CD8-positive, alpha-beta memory T cell (primary cell): Measurements from ENCODE around the gene TAF1B. TPM values are rescaled to one million over a fixed set of nuclear protein-coding genes. Genes with fewer than 3 reads are reported as not detected.
"Not testable (repeated sequence)": the region's sequence is repeated elsewhere in the genome, so short reads cannot be mapped to it uniquely, and the experiment has no call there.

Experiments used
- CTCF ChIA-PET: fragments of 350-600 bp; sonication (Branson Sonifier 250); formaldehyde crosslinking; loops from one replicate; lab custom pipeline; 2021; ENCODE audit warnings: antibody characterized with exemption; lab: Charles Lee
- POLR2A ChIA-PET: fragments of 350-600 bp; sonication (Branson Sonifier 250); formaldehyde crosslinking; loops from one replicate; lab custom pipeline; 2021; ENCODE audit warnings: antibody characterized with exemption; lab: Charles Lee
- DNase-seq, 5 donors: peaks; one replicate each; pipeline versions ENCODE4 v3.0.0 to v3.0.0-alpha.2; 2020 to 2022; ENCODE audit warnings: mixed read lengths in 1 of 5
- H3K27ac ChIP-seq: one replicate; pipeline ENCODE4 v1.7.0; 2013; ENCODE audit warnings: low read depth, mild to moderate bottlenecking, low read length, moderate library complexity
- H3K27me3 ChIP-seq: 2 replicates; pipeline ENCODE4 v1.7.0; 2013; ENCODE audit warnings: low read length, mild to moderate bottlenecking; ENCODE audit not compliant: insufficient read depth, poor library complexity, severe bottlenecking
- H3K36me3 ChIP-seq: 2 replicates; pipeline ENCODE4 v1.7.0; 2013; ENCODE audit warnings: mild to moderate bottlenecking, low read length, moderate library complexity; ENCODE audit not compliant: insufficient read depth
- H3K4me1 ChIP-seq: 2 replicates; pipeline ENCODE4 v1.7.0; 2013; ENCODE audit warnings: mild to moderate bottlenecking, low read length, moderate library complexity; ENCODE audit not compliant: insufficient read depth
- H3K4me3 ChIP-seq: 2 replicates; pipeline ENCODE4 v1.7.0; 2013; ENCODE audit warnings: mild to moderate bottlenecking, low read length
- H3K9me3 ChIP-seq: 2 replicates; pipeline ENCODE4 v1.7.0; 2013; ENCODE audit warnings: mild to moderate bottlenecking, low read length
- H3K27ac Mint-ChIP-seq, 8 donors: one replicate each; pipeline ENCODE4 v1.8.0; 2020 to 2021; ENCODE audit warnings: mixed read lengths in 8 of 8, mild to moderate bottlenecking in 6 of 8, inconsistent platforms in 3 of 8, moderate library complexity in 3 of 8
- H3K27me3 Mint-ChIP-seq, 2 donors: one replicate each; pipeline ENCODE4 v1.8.0; 2020 to 2021; ENCODE audit warnings: mixed read lengths in 2 of 2, mild to moderate bottlenecking in 1 of 2, moderate library complexity in 1 of 2
- H3K36me3 Mint-ChIP-seq, 3 donors: one replicate each; pipeline ENCODE4 v1.8.0; 2020 to 2021; ENCODE audit warnings: mixed read lengths in 3 of 3, inconsistent platforms in 1 of 3, mild to moderate bottlenecking in 1 of 3
- H3K4me1 Mint-ChIP-seq, 3 donors: one replicate each; pipeline ENCODE4 v1.8.0; 2020 to 2021; ENCODE audit warnings: mixed read lengths in 3 of 3, inconsistent platforms in 1 of 3, mild to moderate bottlenecking in 1 of 3
- H3K4me3 Mint-ChIP-seq, 7 donors: one replicate each; pipeline ENCODE4 v1.8.0; 2020 to 2021; ENCODE audit warnings: mixed read lengths in 7 of 7, mild to moderate bottlenecking in 6 of 7, moderate library complexity in 4 of 7, inconsistent platforms in 2 of 7
- H3K9me3 Mint-ChIP-seq, 5 donors: one replicate each; pipeline ENCODE4 v1.8.0; 2020 to 2022; ENCODE audit warnings: mixed read lengths in 5 of 5, mild to moderate bottlenecking in 3 of 5, moderate library complexity in 2 of 5, inconsistent platforms in 1 of 5
- polyA plus RNA-seq: library from polyadenylated mRNA; unstranded; fragments of 300-500 nt; fragmentation: Illumina TruSeq; gene quantifications from one replicate; pipeline ENCODE4 v1.2.3, GENCODE V29; 2021
- total RNA-seq, 2 experiments: library from RNA; stranded (reverse); gene quantifications; one replicate each; pipeline ENCODE4 v1.2.3, GENCODE V29; 2021

The TAF1B gene
- total and polyA plus RNA-seq, 3 experiments from 2014 or later, result 19.1 to 24.3 (median 20.6) TPM

DNA sequence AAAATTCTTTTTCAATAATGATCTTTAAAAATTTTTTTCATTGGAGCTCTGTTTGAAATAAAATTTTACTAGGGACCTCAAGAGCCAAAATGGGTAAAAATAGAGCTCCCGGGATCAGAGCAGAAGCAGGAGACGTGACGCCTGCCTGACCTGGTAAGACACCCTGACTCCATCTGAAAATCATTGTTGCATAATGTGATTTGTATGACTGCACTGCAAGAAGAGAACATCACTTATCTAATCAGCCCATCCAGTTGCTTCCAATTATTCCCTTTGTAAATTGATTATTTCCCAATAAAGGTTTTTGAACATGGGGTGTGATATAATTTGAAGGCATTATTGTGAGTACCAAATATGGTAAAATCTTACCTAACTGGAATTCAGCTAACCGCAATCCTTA, 17.1 kb upstream of the TAF1B start:
- DNase-seq, result no peak
- no peak overlapping the region for H3K4me3 Mint-ChIP-seq
- H3K27ac Mint-ChIP-seq, result no peak overlapping the region
- H3K36me3 Mint-ChIP-seq, result no peaks in the 10 kb centered on the region
- Histone ChIP-seq H3K9me3 (no peaks in the 10 kb centered on the region), H3K27me3 (no peaks in the 10 kb centered on the region), H3K4me3 (no peak overlapping the region), H3K27ac (no peak overlapping the region), H3K4me1 (no peaks in the 10 kb centered on the region), H3K36me3 (no peaks in the 10 kb centered on the region)
- H3K4me1 Mint-ChIP-seq, result peaks cover 0 to 4% (median 0%) of the 10 kb centered on the region in 3 donors
- H3K27me3 Mint-ChIP-seq, result peaks cover 0 to 13% of the 10 kb centered on the region in 2 donors
- CTCF ChIA-PET, result interaction anchor here (1.0 kb wide), 1 partner anchor 13 kb away, joined by 3 read pairs; no protein-coding TSS in a partner anchor
- H3K9me3 Mint-ChIP-seq, result no peaks in the 10 kb centered on the region
- POLR2A ChIA-PET, result no interaction called here

- H3K4me3 Mint-ChIP-seq, result no peak overlapping the region
- no peak for DNase-seq
- H3K27me3 Mint-ChIP-seq, result peaks cover 0 to 5% of the 10 kb centered on the region in 2 donors
- H3K27ac Mint-ChIP-seq, result no peak overlapping the region
- H3K36me3 ChIP-seq, result no peaks in the 10 kb centered on the region
- H3K9me3 Mint-ChIP-seq, result no peaks in the 10 kb centered on the region
- no peaks in the 10 kb centered on the region for H3K9me3 ChIP-seq
- no peak overlapping the region for H3K27ac ChIP-seq
- H3K4me3 ChIP-seq, result no peak overlapping the region
- no peaks in the 10 kb centered on the region for H3K27me3 ChIP-seq
- H3K4me1 Mint-ChIP-seq, result peaks cover 0 to 4% (median 0%) of the 10 kb centered on the region in 3 donors
- ChIA-PET POLR2A (no interaction called here), CTCF (interaction anchor here (0.8 to 1.0 kb wide), 3 partner anchors 12 to 32 kb away, joined by 3 read pairs; partner anchors contain the start of gene TAF1B)
- H3K4me1 ChIP-seq, result no peaks in the 10 kb centered on the region
- H3K36me3 Mint-ChIP-seq, result no peaks in the 10 kb centered on the region
These were observed 12.4 kb upstream of the TAF1B start for GRCh38 chr2:9830685-9831410.

DNA sequence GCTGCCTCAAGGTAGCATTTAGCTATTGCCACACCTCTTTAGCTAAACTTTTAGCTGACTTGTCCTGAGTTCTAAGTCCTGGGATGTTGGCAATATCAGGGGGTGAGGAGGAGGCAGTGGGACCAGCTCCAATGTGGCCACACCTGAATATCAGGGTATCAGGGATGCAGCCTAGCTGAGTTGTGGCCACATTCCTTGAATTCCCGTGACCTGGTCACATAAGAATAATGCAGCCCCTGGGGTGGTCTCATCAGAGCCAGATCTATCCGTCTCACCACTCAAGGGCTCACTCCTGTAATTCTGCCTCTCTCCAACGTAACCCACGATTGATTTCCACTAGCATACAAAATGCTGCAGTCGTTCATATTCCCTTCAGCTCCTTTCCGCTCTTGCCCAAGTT, 11.6 kb upstream of the TAF1B start:
- CTCF ChIA-PET, result interaction anchor here (0.8 to 0.9 kb wide), 2 partner anchors 11 to 33 kb away, joined by 3 read pairs; partner anchors contain the start of gene TAF1B
- Histone ChIP-seq H3K27ac (no peak overlapping the region), H3K9me3 (no peaks in the 10 kb centered on the region), H3K36me3 (no peaks in the 10 kb centered on the region), H3K27me3 (no peaks in the 10 kb centered on the region), H3K4me3 (no peak overlapping the region), H3K4me1 (no peaks in the 10 kb centered on the region)
- Mint-ChIP-seq H3K4me1 (peaks cover 0 to 4% (median 0%) of the 10 kb centered on the region in 3 donors), H3K4me3 (no peak overlapping the region), H3K9me3 (no peaks in the 10 kb centered on the region), H3K27ac (no peak overlapping the region), H3K36me3 (no peaks in the 10 kb centered on the region), H3K27me3 (peaks cover 0 to under 1% of the 10 kb centered on the region in 2 donors)
- POLR2A ChIA-PET, result no interaction called here
- no peak for DNase-seq

DNA sequence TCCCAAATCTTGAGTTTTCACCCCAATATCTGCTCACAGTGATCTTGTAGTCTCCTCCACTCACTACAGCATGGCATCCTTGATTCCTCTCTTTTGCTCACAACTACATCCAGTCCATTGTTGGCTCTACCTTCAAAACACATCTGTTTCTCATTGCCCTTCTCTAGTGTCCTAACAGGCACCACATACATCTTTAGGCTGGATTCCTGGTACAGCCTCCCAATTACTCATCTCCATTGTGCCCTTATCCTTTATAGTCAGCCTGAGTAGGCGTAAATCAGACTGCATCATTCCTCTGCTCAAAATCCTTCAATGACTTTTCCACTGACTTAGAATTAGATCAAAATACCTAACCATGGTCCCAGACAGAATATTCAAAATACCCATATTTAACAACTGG, 10.7 kb upstream of the TAF1B start:
- Histone ChIP-seq H3K27ac (no peak overlapping the region), H3K9me3 (no peaks in the 10 kb centered on the region), H3K27me3 (no peaks in the 10 kb centered on the region), H3K4me3 (no peak overlapping the region), H3K36me3 (no peaks in the 10 kb centered on the region), H3K4me1 (no peaks in the 10 kb centered on the region)
- no peak overlapping the region for H3K27ac Mint-ChIP-seq
- no peak overlapping the region for H3K4me3 Mint-ChIP-seq
- ChIA-PET CTCF (no interaction called here), POLR2A (no interaction called here)
- peaks cover 0 to 2% of the 10 kb centered on the region in 2 donors for H3K27me3 Mint-ChIP-seq
- DNase-seq, result no peak
- H3K36me3 Mint-ChIP-seq, result no peaks in the 10 kb centered on the region
- H3K9me3 Mint-ChIP-seq, result no peaks in the 10 kb centered on the region
- H3K4me1 Mint-ChIP-seq, result peaks cover 0 to 4% (median 0%) of the 10 kb centered on the region in 3 donors

GRCh38 chr2:9835068-9835467, 8.2 kb upstream of the TAF1B start:
- H3K27me3 Mint-ChIP-seq, H3K27me3 ChIP-seq, H3K27ac ChIP-seq, H3K36me3 ChIP-seq, H3K9me3 Mint-ChIP-seq, CTCF ChIA-PET, DNase-seq, H3K36me3 Mint-ChIP-seq, H3K9me3 ChIP-seq, H3K4me1 ChIP-seq, POLR2A ChIA-PET, H3K4me1 Mint-ChIP-seq, H3K4me3 ChIP-seq, H3K4me3 Mint-ChIP-seq: not testable (repeated sequence)
- peak overlapping the region in 1 of 8 donors; percentile 1 for H3K27ac Mint-ChIP-seq

DNA sequence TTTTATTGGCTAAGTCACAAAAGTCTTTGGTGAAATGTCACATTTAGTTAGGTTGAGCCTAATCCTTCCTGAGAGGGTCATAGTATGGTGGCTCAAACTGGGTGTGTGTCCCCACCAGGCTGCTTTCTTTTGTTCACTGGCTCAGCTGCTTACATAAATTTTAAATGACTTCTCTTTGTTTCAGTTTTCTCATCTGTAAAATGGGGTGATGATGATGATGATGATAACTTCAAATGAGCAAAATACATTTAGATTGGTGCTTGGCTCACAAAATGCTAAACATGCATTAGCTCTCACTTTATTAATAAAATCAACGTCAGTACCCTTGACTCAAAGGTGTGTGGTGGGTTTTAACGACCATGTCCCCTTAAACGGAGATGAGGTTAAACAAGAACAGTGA, 7.2 kb upstream of the TAF1B start:
- H3K9me3 ChIP-seq, result no peaks in the 10 kb centered on the region
- POLR2A ChIA-PET, result no interaction called here
- no peak overlapping the region for H3K4me3 Mint-ChIP-seq
- H3K9me3 Mint-ChIP-seq, result no peaks in the 10 kb centered on the region
- CTCF ChIA-PET, result no interaction called here
- no peaks in the 10 kb centered on the region for H3K27me3 ChIP-seq
- H3K4me1 Mint-ChIP-seq, result no peaks in the 10 kb centered on the region
- DNase-seq, result no peak
- no peak overlapping the region for H3K4me3 ChIP-seq
- peaks cover 0 to 2% of the 10 kb centered on the region in 2 donors for H3K27me3 Mint-ChIP-seq
- H3K36me3 ChIP-seq, result no peaks in the 10 kb centered on the region
- H3K4me1 ChIP-seq, result no peaks in the 10 kb centered on the region
- H3K36me3 Mint-ChIP-seq, result no peaks in the 10 kb centered on the region
- H3K27ac Mint-ChIP-seq, result peak overlapping the region in 2 of 8 donors; percentile 9 to 49
- no peak overlapping the region for H3K27ac ChIP-seq

DNA sequence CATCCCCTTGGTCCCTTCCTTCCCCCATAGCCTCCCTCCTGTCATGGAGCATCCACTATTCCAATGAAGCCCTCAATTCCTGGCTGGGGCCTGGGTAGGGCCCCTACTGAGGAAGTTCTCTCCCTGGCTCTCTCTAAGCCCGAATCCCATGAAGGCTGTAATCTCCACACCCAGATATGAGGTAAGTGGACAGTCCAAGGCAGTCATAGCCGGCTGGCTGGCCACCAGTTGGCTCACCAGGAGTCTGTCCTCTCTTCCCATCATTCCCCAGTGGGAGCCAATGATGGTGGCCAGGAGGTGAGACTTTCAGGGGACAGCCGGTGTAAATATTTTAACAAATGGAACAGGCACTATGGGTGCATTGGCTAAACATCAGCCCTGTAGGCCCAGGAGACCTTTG, 6.8 kb upstream of the TAF1B start:
- CTCF ChIA-PET, result no interaction called here
- H3K4me3 Mint-ChIP-seq, result no peak overlapping the region

DNA sequence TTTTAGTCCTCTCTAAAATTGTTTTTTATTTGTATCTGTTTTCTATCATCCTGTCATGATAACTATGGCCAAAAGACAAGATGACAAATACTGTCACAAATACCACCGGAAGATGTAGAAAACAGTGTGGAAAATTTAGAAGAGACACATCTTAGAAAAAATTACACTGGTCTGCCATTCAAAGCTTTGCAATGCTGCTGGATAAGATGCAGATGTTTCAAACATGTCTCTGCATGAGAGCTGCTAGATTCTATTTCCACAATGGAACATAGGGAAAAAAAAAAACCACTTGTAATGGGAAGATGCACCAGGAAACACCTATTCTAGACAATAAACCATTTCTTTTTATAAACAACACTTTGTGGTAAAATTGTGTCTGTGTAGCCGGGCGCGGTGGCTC, 5.8 kb upstream of the TAF1B start:
- Mint-ChIP-seq H3K36me3 (no peaks in the 10 kb centered on the region), H3K4me3 (no peak overlapping the region), H3K27me3 (peaks cover 0 to 4% of the 10 kb centered on the region in 2 donors), H3K4me1 (peaks cover 2 to 3% (median 2%) of the 10 kb centered on the region in 3 donors), H3K9me3 (no peaks in the 10 kb centered on the region), H3K27ac (no peak overlapping the region)
- no peaks in the 10 kb centered on the region for H3K9me3 ChIP-seq
- no peak overlapping the region for H3K4me3 ChIP-seq
- ChIA-PET POLR2A (no interaction called here), CTCF (no interaction called here)
- no peaks in the 10 kb centered on the region for H3K27me3 ChIP-seq
- no peaks in the 10 kb centered on the region for H3K36me3 ChIP-seq
- no peak overlapping the region for H3K27ac ChIP-seq
- no peaks in the 10 kb centered on the region for H3K4me1 ChIP-seq
- no peak for DNase-seq

More for the DNA sequence above, 6.8 kb upstream of the TAF1B start:
- Histone ChIP-seq H3K36me3 (no peaks in the 10 kb centered on the region), H3K4me1 (no peaks in the 10 kb centered on the region), H3K9me3 (no peaks in the 10 kb centered on the region), H3K27me3 (no peaks in the 10 kb centered on the region), H3K4me3 (no peak overlapping the region), H3K27ac (no peak overlapping the region)
- H3K9me3 Mint-ChIP-seq, result no peaks in the 10 kb centered on the region
- DNase-seq, result no peak
- peak overlapping the region in 2 of 8 donors; percentile 9 to 44 for H3K27ac Mint-ChIP-seq
- POLR2A ChIA-PET, result no interaction called here
- H3K4me1 Mint-ChIP-seq, result no peaks in the 10 kb centered on the region
- H3K27me3 Mint-ChIP-seq, result peaks cover 0 to 2% of the 10 kb centered on the region in 2 donors
- no peaks in the 10 kb centered on the region for H3K36me3 Mint-ChIP-seq
